NCI-H1092 (cell line): Measurements from ENCODE around the gene GRIK4.
A peak's percentile ranks its signal among the peaks of the same experiment; 100 is the strongest.
"Not testable (repeated sequence)": the region's sequence is repeated elsewhere in the genome, so short reads cannot be mapped to it uniquely, and the experiment has no call there.

Experiments
- DNase-seq: peaks from one replicate; lab custom pipeline; 2025; lab: John Stamatoyannopoulos, UW

The GRIK4 gene

DNA sequence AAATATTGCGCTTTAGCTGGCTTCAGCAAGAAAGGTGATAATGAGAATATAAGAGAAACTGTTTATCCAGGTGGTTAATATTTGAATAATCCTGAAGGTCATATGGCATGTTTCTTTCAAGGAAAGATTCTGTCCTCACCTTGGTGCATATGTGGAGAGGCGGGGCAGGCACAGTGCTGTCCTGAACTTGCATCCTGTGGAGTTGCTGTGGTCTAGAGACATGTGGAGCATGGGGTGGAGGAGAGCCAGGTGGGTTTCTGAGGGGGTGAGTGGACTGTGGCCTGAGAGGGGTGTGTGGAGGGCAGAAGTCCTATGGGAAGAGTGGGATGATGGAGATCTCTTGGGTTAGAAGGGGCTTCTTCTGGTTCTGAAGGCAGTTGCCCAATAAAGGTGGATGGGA lies 65.5 kb downstream of the GRIK4 start:
- DNase-seq = no peak

- DNase-seq = no peak
Observed at GRCh38 chr11:120577624-120578363, 66.2 kb downstream of the GRIK4 start.

DNA sequence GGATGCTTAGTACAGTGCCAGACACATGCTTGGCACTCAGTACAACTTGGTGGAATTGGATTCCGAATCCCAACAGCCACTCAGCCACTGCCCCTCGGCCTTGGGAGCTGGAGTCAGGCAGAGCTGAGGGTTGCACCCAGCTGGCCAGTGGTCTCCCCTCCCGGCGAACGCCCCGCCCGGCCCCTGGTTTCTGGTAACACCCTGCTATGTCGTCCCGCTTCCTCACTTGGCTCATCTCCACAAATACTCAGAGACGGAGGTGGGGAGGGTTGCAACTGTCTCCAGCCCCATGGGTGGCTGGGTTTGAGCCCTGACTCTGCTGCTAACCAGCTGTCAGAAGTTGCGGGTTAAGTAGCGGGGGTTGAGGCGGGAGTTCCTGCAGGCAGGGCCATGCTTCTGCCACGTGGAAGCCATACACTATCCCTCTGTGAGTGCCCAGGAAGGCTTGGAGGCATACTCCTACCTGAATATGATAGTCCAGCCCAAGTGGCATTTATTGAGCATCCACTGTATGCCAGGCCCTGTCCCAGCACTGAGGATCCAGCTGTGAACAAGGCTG lies 67.1 kb downstream of the GRIK4 start:
- DNase-seq = no peak

DNA sequence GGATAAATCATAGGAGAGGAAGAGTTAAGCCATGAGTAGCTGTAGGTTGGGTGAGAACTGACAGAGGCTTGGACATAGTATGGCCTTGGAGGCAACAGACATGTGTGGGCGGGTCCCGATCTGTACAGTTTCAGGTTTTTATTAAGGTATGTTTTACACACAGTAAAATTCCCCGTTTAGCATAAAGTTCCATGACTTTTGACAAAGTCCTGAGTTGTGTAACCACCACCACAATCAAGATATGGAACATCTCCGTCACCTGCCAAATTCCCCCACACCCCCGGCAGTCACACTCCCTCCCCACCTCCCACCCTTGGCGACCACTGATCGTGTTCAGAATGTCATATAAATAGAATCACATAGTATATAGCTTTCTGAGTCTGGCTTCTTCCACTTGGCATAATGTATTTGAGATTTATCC lies 68.1 kb downstream of the GRIK4 start:
- no peak for DNase-seq

- no peak for DNase-seq
Observed at GRCh38 chr11:120581313-120581712, 69.8 kb downstream of the GRIK4 start.

- DNase-seq = not testable (repeated sequence)
Observed at GRCh38 chr11:120582535-120582934, 71.0 kb downstream of the GRIK4 start.

- no peak for DNase-seq
Observed at GRCh38 chr11:120586072-120586471, 74.5 kb downstream of the GRIK4 start.

GRCh38 chr11:120586728-120587127 lies 75.2 kb downstream of the GRIK4 start:
- DNase-seq = no peak

- DNase-seq = no peak
Observed at GRCh38 chr11:120587299-120587698, 75.8 kb downstream of the GRIK4 start.

DNA sequence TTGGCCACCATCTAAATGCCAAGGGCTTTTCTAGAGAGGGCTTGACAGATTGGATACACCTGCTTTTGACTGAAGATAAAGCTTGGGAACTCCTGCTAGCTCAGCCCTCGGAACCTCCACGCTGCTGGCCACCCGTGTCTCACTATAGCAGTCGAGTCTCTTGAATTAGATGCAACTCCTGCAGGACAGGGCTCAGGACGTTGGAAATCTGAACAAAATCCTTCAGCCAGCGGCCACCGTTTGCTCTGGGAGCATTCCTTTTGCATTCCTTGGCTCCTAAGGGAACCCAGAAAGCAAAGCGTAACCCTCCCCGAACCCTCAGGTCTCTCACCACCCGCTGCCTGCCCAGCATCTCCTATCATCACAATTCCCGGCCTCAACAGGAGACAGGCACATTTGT lies 77.8 kb downstream of the GRIK4 start:
- DNase-seq = no peak

GRCh38 chr11:120590472-120590871 lies 78.9 kb downstream of the GRIK4 start:
- DNase-seq = no peak

DNA sequence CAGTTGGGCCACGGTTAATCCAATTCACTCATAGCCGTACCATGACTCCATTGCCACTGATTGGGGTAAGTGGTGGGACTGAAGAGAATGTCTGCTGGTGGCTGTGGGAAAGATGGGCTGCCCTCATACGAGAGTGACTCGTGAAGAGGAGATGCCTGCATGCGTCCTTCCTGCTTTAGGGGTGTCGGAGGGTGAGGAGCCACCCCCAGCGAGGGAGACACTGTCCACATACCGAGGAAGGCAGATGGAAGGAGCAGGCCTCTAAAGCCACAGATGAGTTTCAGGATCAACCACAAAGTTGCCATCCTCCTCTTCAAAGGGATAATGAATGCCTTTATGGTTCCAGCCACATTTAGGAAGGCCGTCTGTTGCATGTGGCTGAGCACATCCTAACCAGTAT lies 83.2 kb downstream of the GRIK4 start:
- DNase-seq = no peak

DNA sequence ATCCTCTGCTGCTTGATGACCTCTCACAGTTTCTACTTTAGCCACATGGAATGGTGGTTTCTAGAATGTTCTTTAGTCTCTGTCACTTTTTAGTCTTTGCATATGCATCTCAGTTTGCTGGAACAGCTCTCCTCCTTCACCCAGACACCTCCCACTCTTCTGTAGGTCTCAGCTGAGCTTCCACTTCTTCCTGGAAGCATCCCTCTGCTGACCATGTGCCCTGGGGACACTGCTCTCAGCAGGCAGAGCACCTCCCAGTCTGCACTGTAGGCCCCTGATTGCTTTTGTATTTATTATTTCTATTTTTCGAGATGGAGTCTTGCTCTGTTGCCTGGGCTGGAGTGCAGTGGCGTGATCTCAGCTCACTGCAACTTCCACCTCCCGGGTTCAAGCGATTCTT lies 84.0 kb downstream of the GRIK4 start:
- DNase-seq = no peak

DNA sequence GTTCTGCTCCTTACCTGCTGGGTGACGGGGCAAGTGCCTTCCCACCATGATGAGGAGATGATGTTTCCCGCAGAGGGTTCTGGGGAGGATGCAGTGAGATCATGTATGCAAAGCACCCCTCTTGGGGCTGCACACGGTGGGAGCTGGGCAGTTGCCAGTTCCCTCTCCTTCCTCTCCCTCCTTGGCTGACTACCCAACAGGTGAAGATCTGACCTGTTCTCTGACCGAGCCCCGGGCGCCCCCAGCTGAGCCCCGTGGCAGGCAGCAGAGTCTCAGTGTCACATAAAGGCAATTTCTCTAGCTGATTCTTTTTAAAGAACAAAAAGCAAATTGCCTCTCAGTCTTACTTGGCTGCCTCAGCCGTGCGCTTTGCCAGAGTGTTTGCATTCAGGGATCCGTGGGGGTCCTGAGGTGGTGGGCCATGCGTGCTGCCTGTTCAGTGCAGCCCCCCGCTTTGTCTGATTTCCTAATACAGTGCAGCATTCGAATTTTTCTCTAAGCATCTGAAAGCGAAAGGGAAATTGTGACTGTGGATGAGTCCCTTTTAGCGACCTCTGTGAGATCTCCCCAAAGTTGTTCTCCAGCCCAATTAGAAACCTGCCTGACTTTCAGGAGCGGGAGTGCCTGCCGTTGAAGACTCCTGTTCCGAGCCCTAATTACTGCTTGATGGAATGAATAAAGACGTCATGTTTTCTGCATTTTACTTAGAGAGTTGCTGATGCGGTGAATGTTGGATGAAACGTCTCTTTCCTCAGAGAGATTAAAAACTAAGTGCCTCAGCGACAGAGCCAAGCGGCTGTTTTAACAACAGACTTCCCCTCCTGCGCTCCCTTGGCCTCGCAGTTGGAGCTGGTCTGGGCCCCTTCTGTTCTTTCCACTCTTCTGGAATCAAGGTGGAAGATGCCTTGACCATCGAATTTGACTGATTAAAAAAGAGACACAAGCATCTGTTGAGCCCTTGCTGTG lies 86.0 kb downstream of the GRIK4 start:
- DNase-seq = peak; percentile 35

DNA sequence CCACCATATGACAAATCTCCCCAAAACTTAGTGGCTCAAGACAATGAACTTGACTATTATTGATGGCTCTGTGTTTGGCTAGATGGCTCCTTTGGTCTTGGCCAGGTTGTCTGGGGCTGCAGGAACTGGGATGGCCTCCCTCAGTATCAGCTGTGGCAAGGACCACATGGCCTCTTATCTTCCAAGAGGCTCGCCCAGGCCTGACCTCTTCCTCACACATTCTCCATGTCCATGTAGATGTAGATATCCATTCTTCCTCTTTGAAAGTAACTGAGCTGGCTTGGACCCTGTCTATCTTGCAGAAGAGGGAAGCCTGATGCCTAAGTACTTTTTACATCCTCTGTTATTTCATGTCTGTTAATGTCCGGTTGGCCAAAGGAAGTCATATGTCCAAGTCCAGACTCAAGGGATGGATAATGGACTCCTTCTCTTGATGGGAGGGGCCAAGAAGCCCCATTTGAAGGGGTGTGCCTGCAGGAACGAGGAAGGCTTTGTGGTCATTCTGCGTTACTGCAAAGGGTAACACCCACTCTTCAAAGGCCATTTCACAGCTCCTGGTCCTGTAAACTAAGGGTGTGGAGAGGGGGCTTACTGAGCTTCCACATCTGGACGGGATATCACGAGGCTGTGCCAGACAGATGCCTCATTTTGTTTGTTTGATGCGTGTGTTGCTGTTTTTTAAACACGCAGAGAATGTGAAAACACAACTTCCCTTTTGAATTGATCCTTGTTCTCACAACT lies 87.1 kb downstream of the GRIK4 start:
- no peak for DNase-seq

GRCh38 chr11:120599816-120600420 lies 88.4 kb downstream of the GRIK4 start:
- no peak for DNase-seq

GRCh38 chr11:120601536-120601935 lies 90.0 kb downstream of the GRIK4 start:
- no peak for DNase-seq

- no peak for DNase-seq
Observed at GRCh38 chr11:120603071-120603470, 91.5 kb downstream of the GRIK4 start.

GRCh38 chr11:120605469-120605868 lies 93.9 kb downstream of the GRIK4 start:
- no peak for DNase-seq

DNA sequence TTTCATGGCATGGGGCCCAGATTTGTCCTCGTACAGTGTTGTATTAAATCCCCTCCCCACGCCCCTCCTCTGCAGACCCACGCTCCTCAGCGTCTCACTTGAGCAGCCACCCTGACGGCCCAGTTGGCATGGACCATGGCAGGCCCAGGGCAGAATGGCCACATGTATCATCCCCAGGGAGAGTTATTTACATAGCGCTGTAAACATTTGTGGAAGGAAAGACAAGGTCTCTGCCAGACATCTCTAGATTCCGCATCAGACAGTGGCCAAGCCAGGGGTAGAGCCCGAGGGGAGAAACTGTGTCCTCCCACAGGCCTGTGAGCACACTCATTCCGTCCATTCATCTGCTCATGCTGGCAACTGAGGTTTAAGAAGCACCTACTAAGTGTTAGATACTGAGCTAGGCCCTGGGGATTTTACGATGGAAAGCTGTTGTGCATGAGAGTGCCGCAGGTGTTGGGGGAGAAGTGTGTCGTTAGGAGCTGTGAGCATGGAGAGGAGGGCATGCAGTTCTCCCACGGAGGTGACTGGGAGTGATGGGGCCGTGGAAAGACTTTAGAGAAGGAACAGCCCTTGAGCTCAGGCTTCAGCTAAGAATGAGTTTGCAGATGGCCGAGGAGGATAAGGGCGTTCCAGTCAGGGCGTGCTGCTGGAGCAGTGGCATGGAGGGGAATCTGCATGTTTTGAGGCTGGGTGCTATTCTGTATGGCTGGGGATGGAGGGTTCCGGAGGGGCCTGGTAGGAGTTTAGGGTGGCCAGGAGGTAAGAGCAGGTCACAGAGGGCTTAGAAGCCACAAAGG lies 94.9 kb downstream of the GRIK4 start:
- DNase-seq = peak; percentile 14

- no peak for DNase-seq
Observed at GRCh38 chr11:120608061-120608460, 96.5 kb downstream of the GRIK4 start.
